HL-60/S4 treated with phorbol 12-myristate 13-acetate at 8.2 ng/mL for 4 days and 3 days (cell line): Measurements from ENCODE around the gene SPTY2D1.
"Not testable (repeated sequence)": the region's sequence is repeated elsewhere in the genome, so short reads cannot be mapped to it uniquely, and the experiment has no call there.

Experiments
- in situ Hi-C: fragments of 300-500 bp; cut with MboI; formaldehyde crosslinking; loops from 2 replicates; pipeline ENCODE4 v1.15.0; 2022; ENCODE audit warnings: low sequenced_read_pairs

SPTY2D1 gene, protein sequence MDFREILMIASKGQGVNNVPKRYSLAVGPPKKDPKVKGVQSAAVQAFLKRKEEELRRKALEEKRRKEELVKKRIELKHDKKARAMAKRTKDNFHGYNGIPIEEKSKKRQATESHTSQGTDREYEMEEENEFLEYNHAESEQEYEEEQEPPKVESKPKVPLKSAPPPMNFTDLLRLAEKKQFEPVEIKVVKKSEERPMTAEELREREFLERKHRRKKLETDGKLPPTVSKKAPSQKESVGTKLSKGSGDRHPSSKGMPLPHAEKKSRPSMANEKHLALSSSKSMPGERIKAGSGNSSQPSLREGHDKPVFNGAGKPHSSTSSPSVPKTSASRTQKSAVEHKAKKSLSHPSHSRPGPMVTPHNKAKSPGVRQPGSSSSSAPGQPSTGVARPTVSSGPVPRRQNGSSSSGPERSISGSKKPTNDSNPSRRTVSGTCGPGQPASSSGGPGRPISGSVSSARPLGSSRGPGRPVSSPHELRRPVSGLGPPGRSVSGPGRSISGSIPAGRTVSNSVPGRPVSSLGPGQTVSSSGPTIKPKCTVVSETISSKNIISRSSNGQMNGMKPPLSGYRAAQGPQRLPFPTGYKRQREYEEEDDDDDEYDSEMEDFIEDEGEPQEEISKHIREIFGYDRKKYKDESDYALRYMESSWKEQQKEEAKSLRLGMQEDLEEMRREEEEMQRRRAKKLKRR

GRCh38 chr11:18634140-18635032, at the start of gene SPTY2D1:
TSS of gene SPTY2D1 (minus strand) at chr11:18634342. CDS start at chr11:18634257, 85 bp downstream.
- in situ Hi-C loops = no loop called here

DNA sequence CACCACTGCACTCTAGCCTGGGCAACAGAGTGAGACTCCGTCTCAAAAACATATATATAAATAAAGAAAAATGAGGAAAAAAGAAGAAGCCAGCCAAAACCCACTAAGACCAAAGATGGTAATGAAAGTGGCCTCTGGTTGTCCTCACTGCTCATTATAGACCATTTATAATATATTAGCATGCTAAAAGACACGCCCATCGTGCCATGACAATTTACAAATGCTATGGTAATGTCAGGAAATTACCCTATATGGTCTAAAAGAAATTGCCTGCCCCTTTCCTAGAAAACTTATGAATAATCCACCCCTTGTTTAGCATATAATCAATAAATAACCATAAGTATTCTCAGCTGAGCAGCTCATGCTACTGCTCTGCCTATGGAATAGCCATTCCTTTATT, 48.3 kb upstream of the SPTY2D1 start:
- in situ Hi-C loops = no loop called here

DNA sequence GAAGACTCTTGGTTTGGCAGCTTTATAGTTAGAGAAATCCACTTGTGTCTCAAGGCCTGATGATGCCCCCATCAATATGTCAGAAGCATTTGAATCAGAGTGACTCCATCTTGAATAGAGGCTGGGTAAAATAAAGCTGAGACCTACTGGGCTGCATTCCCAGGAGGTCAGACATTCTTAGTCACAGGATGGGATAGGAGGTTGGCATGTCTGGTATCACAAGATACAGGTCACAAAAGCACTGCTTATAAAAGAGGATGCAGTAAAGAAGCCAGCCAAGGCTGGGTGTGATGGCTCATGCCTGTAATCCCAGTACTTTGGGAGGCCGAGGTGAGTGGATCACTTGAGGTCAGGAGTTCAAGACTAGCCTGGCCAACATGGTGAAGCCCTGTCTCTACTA, 47.8 kb upstream of the SPTY2D1 start:
- in situ Hi-C loops = not testable (repeated sequence)

- in situ Hi-C loops = no loop called here
Measured at GRCh38 chr11:18677560-18677959, 43.4 kb upstream of the SPTY2D1 start.

GRCh38 chr11:18676803-18677202, 42.7 kb upstream of the SPTY2D1 start:
- in situ Hi-C loops = no loop called here

GRCh38 chr11:18672209-18672608, 38.1 kb upstream of the SPTY2D1 start:
- in situ Hi-C loops = not testable (repeated sequence)

DNA sequence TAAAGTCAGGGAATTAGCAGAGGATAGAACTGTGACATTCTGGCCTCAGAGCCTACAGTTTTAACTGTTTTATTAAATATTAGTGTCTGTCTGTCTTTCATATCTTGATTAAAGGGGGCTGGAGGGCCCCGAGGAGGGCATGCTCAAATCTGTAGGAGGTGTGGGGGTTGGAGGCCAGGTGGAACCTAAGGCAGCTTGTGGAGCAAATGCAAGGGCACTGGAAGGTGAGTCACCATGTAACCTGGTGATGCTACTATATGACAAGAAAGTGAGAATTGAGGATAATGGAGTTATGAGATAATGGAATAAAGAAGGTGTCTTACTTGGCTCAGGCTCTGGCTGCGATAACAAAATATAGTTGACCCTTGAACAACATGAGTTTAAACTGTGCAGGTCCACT, 37.1 kb upstream of the SPTY2D1 start:
- in situ Hi-C loops = no loop called here

DNA sequence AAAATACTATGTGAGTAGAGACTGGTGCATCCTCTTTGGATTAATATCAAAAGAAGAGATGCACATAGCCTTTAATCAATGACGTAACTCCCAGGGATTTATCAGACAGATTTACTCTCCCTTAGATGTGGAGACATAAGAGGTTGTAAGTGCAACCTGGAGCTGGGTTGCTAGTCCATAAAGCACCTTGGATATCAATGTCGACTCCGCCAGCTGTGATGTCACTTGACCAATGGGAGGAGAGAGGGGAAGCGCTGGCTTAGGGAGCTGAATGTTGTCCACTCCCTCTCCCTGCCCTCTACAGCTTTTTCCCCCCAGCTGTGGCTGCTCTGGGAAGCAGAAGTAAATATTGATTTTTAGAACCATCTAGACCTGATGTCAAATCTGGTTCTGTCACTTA, 35.6 kb upstream of the SPTY2D1 start:
- in situ Hi-C loops = no loop called here

- in situ Hi-C loops = no loop called here
Measured at GRCh38 chr11:18669219-18669596, 35.1 kb upstream of the SPTY2D1 start.

GRCh38 chr11:18668131-18668530, 34.0 kb upstream of the SPTY2D1 start:
- in situ Hi-C loops = no loop called here

DNA sequence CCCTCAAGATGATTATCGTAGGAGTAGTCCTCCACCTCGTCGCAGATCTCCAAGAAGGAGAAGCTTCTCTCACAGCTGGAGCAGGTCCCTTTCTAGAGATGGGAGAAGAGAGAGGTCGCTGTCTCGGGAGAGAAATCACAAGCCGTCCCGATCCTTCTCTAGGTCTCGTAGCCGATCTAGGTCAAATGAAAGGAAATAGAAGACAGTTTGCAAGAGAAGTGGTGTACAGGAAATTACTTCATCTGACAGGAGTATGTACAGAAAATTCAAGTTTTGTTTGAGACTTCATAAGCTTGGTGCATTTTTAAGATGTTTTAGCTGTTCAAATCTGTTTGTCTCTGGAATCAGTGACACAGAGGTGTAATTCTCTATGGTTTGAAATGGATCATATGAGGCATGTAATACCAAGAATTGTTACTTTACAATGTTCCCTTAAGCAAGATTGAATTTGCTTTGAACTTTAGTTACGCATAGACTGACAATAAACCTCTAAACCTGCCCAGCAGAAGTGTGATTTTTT, 31.3 kb upstream of the SPTY2D1 start:
- in situ Hi-C loops = not testable (repeated sequence)

DNA sequence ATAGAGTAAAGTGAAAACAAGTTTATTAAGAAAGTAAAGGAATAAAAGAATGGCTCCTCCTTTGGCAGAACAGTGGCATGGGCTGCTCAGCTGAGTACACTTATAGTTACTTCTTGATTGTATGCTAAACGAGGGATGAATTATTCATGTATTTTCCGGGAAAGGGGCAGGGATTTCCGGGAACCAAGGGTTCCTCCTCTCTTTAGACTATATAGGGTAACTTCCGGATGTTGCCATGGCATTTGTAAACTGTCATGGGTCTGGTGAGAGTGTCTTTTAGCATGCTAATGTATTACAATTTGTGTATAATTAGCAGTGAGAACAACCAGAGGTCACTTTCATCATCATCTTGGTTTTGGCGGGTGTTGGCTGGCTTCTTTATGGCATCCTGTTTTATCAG, 23.5 kb upstream of the SPTY2D1 start:
- in situ Hi-C loops = no loop called here

GRCh38 chr11:18650859-18651557, 16.9 kb upstream of the SPTY2D1 start:
- in situ Hi-C loops = no loop called here

- in situ Hi-C loops = no loop called here
Measured at GRCh38 chr11:18650353-18650752, 16.2 kb upstream of the SPTY2D1 start.

DNA sequence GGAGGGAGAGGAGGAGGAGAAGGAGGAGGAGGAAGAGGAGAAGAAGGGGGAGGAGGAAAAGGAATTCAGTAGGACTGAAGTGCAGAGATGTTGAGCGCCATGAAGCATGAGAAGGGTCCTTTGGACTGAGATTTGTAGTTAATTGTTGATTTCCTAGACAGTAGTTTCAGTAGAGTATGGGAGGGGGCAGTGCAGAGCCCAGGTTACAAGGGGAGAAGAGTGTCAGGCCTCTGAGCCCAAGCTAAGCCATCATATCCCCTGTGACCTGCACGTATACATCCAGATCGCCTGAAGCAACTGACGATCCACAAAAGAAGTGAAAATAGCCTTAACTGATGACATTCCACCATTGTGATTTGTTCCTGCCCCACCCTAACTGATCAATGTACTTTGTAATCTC, 8.9 kb upstream of the SPTY2D1 start:
- in situ Hi-C loops = not testable (repeated sequence)

DNA sequence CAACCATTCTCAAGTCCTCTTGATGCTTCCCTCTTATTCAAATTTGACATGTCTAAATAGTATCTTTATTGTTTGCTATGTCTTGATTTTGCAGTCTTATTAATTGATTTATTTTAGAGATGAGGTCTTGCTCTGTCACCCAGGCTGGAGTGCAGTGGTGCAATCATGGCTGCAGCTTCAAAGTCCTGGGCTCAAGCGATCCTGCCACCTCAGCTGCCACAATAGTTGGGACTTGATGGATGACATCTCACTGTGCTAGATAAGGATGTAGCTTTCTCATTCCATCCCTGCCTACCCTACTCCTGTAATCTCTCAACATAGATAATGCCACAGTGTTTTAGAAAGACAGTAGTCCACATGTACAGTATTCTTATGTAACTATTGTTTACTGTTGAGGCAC, 7.5 kb upstream of the SPTY2D1 start:
- in situ Hi-C loops = no loop called here

DNA sequence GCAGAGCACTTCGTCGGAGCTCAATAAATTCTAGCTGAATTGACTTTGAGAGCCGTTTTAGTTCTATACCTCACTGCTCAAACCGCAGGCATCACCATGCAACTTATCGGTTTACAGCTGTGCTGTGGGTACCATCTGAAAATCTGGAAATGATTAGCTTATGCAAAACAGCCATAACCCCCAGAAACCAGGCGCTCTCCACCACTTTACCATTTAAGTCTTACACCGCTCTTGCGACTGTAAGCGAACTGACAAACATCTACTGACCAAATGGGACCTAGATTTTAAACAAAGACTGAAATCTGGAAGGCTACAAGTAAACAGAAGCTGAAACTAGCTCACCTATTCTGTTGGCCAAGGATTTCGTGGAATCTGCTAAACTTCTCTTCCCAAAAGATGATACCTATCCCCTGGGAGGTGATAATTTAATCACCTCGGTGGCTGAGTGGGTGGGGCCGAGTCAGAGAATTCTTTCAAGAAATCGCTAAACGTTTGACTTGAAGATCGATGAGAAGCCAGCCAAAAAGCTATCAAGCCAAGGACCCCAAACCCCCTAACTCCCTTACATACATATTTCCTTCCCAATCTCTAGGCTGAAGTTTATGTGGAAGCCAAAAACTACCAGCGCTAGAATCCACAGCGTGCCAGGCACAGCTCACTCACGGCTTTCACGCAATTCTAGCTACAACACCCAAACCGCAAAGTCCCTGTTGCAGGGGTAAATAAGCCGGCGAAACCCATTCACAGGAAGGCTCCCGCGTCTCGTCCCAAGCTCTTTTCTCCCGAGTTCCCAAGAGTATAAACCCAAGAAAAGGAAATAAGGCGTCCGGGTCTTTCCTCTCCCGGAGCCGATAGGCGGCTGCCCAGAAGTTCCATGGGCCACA, 644 bp downstream of the SPTY2D1 start:
- in situ Hi-C loops = no loop called here

DNA sequence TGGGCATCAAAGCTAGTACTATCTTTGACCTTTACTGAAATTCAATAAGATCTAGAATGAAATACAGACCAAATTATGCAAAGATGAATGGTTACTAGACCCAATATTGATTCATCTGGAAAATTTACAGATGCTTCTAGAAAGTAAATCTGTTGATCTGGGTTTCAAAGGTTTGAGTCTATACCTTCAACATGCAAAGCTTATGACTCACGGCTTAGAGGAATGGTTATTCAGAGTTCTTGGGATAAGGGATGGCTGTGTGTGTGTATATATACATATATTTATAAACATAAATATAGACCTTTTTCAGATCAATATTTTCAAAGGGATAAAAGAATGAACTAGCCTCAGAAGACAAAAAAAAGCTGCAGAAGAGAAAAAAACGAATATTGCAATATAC, 1.3 kb downstream of the SPTY2D1 start:
- in situ Hi-C loops = no loop called here

- in situ Hi-C loops = no loop called here
Measured at GRCh38 chr11:18624161-18624560, 10.0 kb downstream of the SPTY2D1 start.

- in situ Hi-C loops = no loop called here
Measured at GRCh38 chr11:18623707-18624106, 10.4 kb downstream of the SPTY2D1 start.
